Right lobe of liver (tissue), 6 donors: ENCODE measurements around the gene MDP1. TPM values are rescaled to one million over a fixed set of nuclear protein-coding genes. Genes with fewer than 3 reads are reported as not detected.

ENCODE experiments used
- ATAC-seq, 4 donors: fragments of 200-7000 bp; cut with Tn5 transposase; one replicate each; pipeline ENCODE4 v1.9.1; 2020; ENCODE audit warnings: mild to moderate bottlenecking in 4 of 4, moderate library complexity in 4 of 4
- DNase-seq, 3 donors: peaks; one replicate each; pipeline ENCODE4 v3.0.0-alpha.2; 2020
- H3K27ac ChIP-seq, 3 donors: fragments of 200-600 bp; one replicate each; pipeline ENCODE4 v1.8.0; 2022
- H3K27me3 ChIP-seq, 2 donors: fragments of 200-600 bp; one replicate each; pipeline ENCODE4 v1.8.0; 2022
- H3K36me3 ChIP-seq, 4 donors: fragments of 200-600 bp; sonication (generic) in 1 of 4; one replicate each; pipeline versions ENCODE4 v1.5.1 to v1.8.0; 2017 to 2022; ENCODE audit warnings: control low read depth in 1 of 4
- H3K4me1 ChIP-seq, 4 donors: fragments of 200-600 bp; sonication (generic) in 1 of 4; one replicate each; pipeline versions ENCODE4 v1.5.1 to v1.8.0; 2017 to 2022; ENCODE audit warnings: control low read depth in 1 of 4
- H3K4me3 ChIP-seq, 3 donors: fragments of 200-600 bp; one replicate each; pipeline ENCODE4 v1.8.0; 2022
- H3K9me3 ChIP-seq, 4 donors: fragments of 200-600 bp; sonication (generic) in 1 of 4; one replicate each; pipeline versions ENCODE4 v1.5.1 to v1.8.0; 2017 to 2022; ENCODE audit warnings: control low read depth in 1 of 4
- POLR2A ChIP-seq: fragments of 450-650 bp; IDR thresholded peaks from one replicate; pipeline ENCODE4 v1.6.1; 2017; ENCODE audit warnings: antibody characterized with exemption, mild to moderate bottlenecking
- WGBS: methylation state at CpG from one replicate; pipeline ENCODE4 v1.1.6; 2018; ENCODE audit warnings: low coverage, low lambda C conversion rate; ENCODE audit not compliant: insufficient coverage; ENCODE audit errors: missing lambda C conversion rate; 5-methylcytosine and 5-hydroxymethylcytosine counted together
- intact Hi-C, 2 donors: fragments of 100-400 bp; cut with DNase I; formaldehyde crosslinking; loops; one replicate each; pipeline versions ENCODE4 v1.11.2 to v1.14.1; 2022
- total RNA-seq, 6 experiments: library from RNA; depleted of rRNA in 2 of 6; stranded (reverse); fragments of >200 nt in 2 of 6; fragmentation: NEBNext Ultra II Directional in 3 of 6; extraction: Animal tissue kit (Norgen Biotek cat#: 25700) in 3 of 6; gene quantifications; one replicate each; pipeline versions ENCODE4 v1.1.0 to v1.2.4, GENCODE V29; 2016 to 2023
- TF ChIP-seq, protein P1 (sequence below), 4 donors: fragments of 200-600 bp in 3 of 4; fragments of 450-650 bp in 1 of 4; IDR thresholded peaks; one replicate each; pipeline versions ENCODE4 v1.5.1 to v1.8.0; 2016 to 2022; ENCODE audit warnings: antibody characterized with exemption in 4 of 4, mild to moderate bottlenecking in 2 of 4
- donor health status: DM: no; HTN: yes; CAD: no.
- donor health status: DM: no; HTN: no; CAD: no.
- donor health status: DM: no; HTN: no; CAD: no.
- donor health status: DM: no; HTN: yes; CAD: no.
- donor health status: DM: no; HTN: yes; CAD: no.

The MDP1 gene
- total RNA-seq, 6 experiments from 2014 or later, result 3.7 to 6.3 (median 4.9) TPM

DNA sequence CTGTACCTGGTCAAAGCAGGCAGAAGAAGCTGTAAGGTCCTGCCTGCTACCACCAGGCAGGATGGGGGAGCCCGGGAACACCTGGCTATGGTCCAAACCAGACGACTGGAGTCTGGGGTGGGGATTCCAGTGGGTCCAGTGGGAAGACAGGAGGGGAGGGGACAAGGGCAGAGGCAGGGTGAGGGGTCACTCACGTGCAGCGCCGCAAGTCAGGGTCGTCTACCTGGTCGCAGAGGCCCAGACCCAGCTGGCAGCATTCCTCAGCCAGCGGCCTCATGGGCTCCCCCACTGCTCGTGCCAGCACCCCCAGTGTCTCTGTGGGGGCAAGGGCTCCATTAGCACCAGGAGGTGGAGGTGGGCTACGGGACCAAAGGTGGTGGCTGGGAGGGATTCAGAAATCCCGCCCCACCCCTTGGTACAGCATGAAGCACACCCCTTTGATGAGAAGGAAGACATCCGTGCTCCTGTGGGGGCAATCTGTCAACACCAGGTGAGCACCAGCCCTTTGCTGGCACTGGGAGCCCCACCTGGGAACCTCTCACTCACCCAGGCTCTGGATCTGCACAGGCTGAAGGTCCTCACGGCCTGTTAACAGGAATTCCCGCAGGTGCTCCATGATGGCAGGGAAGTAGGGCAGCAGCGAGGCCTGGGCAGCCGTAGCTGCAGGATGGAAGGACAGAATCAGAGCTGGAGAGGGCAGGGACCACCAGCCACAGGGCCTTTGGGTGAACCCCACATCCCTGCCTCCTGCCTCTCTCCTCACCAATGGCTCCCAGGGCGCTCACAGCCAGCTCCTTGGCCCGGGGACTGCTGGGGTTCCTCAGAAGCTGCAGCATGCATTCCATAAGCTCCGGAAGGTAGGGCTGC lies 31.5 kb downstream of the MDP1 start:
- Histone ChIP-seq H3K27ac (no peak overlapping the region), H3K4me3 (no peak overlapping the region), H3K9me3 (no peaks in the 10 kb centered on the region), H3K4me1 (peaks cover 0 to 27% (median 11%) of the 10 kb centered on the region in 4 donors), H3K36me3 (peaks cover 0 to 46% (median 16%) of the 10 kb centered on the region in 4 donors), H3K27me3 (no peaks in the 10 kb centered on the region)
- intact Hi-C loops, result no loop called here
- WGBS, result 83% methylated on average over 5 of the region's 19 CpGs
- TF ChIP-seq, protein P1, sequence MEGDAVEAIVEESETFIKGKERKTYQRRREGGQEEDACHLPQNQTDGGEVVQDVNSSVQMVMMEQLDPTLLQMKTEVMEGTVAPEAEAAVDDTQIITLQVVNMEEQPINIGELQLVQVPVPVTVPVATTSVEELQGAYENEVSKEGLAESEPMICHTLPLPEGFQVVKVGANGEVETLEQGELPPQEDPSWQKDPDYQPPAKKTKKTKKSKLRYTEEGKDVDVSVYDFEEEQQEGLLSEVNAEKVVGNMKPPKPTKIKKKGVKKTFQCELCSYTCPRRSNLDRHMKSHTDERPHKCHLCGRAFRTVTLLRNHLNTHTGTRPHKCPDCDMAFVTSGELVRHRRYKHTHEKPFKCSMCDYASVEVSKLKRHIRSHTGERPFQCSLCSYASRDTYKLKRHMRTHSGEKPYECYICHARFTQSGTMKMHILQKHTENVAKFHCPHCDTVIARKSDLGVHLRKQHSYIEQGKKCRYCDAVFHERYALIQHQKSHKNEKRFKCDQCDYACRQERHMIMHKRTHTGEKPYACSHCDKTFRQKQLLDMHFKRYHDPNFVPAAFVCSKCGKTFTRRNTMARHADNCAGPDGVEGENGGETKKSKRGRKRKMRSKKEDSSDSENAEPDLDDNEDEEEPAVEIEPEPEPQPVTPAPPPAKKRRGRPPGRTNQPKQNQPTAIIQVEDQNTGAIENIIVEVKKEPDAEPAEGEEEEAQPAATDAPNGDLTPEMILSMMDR (IDR thresholded peaks at IDR 0.05), result no peak
- TF ChIP-seq POLR2A, result no peak
- ATAC-seq (no peak), DNase-seq (peak in 1 of 3 donors; percentile 44)

DNA sequence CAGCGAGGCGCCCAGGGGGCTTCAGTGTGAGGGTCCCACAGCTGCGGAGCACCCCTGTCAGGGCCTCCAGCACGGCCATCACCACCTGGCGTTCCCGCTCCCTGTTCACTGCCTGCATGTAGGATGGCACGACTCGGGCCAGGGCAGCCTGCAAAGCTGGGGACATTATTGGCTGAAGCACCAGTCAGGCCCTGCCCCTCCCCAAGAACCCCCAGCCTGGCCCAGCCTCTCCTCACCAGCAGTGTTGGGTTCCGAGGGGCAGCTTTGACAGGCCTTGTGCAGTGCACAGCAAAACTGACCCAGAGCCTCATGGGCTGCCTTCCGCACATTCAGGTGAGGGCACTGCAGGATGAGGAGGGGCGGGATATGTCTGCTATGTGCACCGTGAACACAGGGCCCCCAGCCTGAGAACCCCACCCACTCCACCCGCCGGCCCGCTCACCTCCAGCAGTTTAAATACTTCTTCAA lies 32.8 kb downstream of the MDP1 start:
- peaks cover 0 to 46% (median 18%) of the 10 kb centered on the region in 4 donors for H3K36me3 ChIP-seq
- H3K4me1 ChIP-seq, result peaks cover 0 to 30% (median 15%) of the 10 kb centered on the region in 4 donors
- intact Hi-C loops, result no loop called here

GRCh38 chr14:24182110-24182882 lies 33.6 kb downstream of the MDP1 start:
- intact Hi-C loops, result no loop called here
- Histone ChIP-seq H3K4me3 (no peak overlapping the region), H3K36me3 (peaks cover 0 to 46% (median 18%) of the 10 kb centered on the region in 4 donors), H3K4me1 (peaks cover 0 to 23% (median 11%) of the 10 kb centered on the region in 4 donors), H3K27me3 (no peaks in the 10 kb centered on the region), H3K9me3 (no peaks in the 10 kb centered on the region), H3K27ac (no peak overlapping the region)
- no peak for DNase-seq
- TF ChIP-seq, protein P1 (IDR thresholded peaks at IDR 0.05), result no peak
- TF ChIP-seq POLR2A, result no peak
- WGBS, result 80% methylated on average over 5 of the region's 14 CpGs
- no peak for ATAC-seq

More for the DNA sequence above, 32.8 kb downstream of the MDP1 start:
- DNase-seq (peak in 1 of 3 donors; percentile 44), ATAC-seq (no peak)
- WGBS, result no CpG with 5 or more reads among the region's 15 CpGs
- no peaks in the 10 kb centered on the region for H3K9me3 ChIP-seq
- no peak for TF ChIP-seq POLR2A
- TF ChIP-seq, protein P1 (IDR thresholded peaks at IDR 0.05), result no peak
- H3K4me3 ChIP-seq, result no peak overlapping the region
- no peak overlapping the region for H3K27ac ChIP-seq
- H3K27me3 ChIP-seq, result no peaks in the 10 kb centered on the region

DNA sequence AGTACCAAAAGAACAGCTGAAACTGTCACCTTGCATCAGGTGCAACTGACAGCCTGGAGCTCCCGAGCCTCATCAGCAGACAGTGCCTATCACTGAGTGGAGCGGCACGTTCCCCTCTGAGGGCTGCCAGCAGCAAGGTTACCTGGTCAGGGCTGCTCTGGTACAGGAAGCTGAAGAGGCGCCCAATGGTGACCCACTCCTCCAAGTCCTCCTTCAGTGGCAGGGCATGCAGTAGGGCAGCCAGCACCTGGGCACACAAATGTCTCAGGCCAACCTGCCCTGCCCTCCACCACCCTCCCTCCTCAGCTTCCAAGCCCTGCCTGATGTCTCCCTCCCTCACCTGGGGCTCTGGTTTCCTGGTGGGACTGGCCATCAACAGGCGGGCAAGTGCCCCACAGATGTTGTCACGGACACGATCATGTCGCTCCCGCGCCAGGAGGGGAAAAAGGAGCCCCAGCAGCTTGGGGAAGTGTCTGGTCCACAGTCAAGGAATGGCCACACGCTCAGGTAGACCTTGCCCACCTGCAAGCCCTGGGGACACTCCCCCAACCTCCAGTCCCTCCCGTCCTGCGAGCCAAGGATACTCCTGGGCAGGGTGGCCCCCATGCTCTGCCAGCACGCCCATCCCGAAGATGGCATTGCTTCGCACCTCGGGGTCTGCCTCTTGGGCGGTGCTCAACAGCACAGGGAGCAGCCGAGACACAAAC lies 34.3 kb downstream of the MDP1 start:
- peaks cover 0 to 23% (median 11%) of the 10 kb centered on the region in 4 donors for H3K4me1 ChIP-seq
- no peak overlapping the region for H3K4me3 ChIP-seq
- no peaks in the 10 kb centered on the region for H3K9me3 ChIP-seq
- H3K36me3 ChIP-seq, result peaks cover 0 to 47% (median 18%) of the 10 kb centered on the region in 4 donors
- DNase-seq, result peak in 1 of 3 donors; percentile 52
- intact Hi-C loops, result no loop called here
- no peak for TF ChIP-seq POLR2A
- TF ChIP-seq, protein P1 (IDR thresholded peaks at IDR 0.05), result no peak
- no peak overlapping the region for H3K27ac ChIP-seq
- no peak for ATAC-seq
- 100% methylated on average over 1 of the region's 19 CpGs for WGBS
- H3K27me3 ChIP-seq, result no peaks in the 10 kb centered on the region
